A673 (cell line): ENCODE results near the gene ANGPT4. TPM values are rescaled to one million over a fixed set of nuclear protein-coding genes. Genes with fewer than 3 reads are reported as not detected.

Source experiments
- BruUV-seq: library from RNA; stranded (reverse); fragments of 400-500 nt; replicated peaks from 2 replicates; lab custom pipeline; 2021; lab: Mats Ljungman, UMichigan
- CTCF ChIA-PET: fragments of 300-600 bp; sonication (Branson Sonifier 250); formaldehyde crosslinking; loops from one replicate; lab custom pipeline; 2022; ENCODE audit warnings: antibody characterized with exemption; lab: Charles Lee
- POLR2A ChIA-PET: fragments of 300-600 bp; sonication (Branson Sonifier 250); formaldehyde crosslinking; loops from one replicate; lab custom pipeline; 2022; ENCODE audit warnings: antibody characterized with exemption; ENCODE audit not compliant: low non-redundant PET; lab: Charles Lee
- DNase-seq: peaks from one replicate; pipeline ENCODE4 v3.0.0-alpha.2; 2015; ENCODE audit warnings: low spot score
- H3K27ac ChIP-seq: fragments of 200-600 bp; sonication (generic); 2 replicates; pipeline ENCODE4 v1.5.1; 2016; ENCODE audit warnings: mixed run types, low read depth, mild to moderate bottlenecking, mixed read lengths, antibody characterized with exemption, low read length; ENCODE audit not compliant: poor library complexity, severe bottlenecking
- H3K27me3 ChIP-seq: fragments of 200-600 bp; sonication (generic); replicated peaks from 2 replicates; pipeline ENCODE4 v1.6.1; 2017; ENCODE audit warnings: mixed run types, low read depth, mild to moderate bottlenecking, mixed read lengths, antibody characterized with exemption, low read length; ENCODE audit not compliant: insufficient read depth, poor library complexity
- H3K36me3 ChIP-seq: fragments of 200-600 bp; sonication (generic); 2 replicates; pipeline ENCODE4 v1.6.1; 2016; ENCODE audit warnings: mixed run types, mild to moderate bottlenecking, mixed read lengths, antibody characterized with exemption, low read length; ENCODE audit not compliant: insufficient read depth, poor library complexity, severe bottlenecking
- H3K4me1 ChIP-seq: fragments of 200-600 bp; sonication (generic); 2 replicates; pipeline ENCODE4 v1.6.1; 2017; ENCODE audit warnings: mixed run types, mild to moderate bottlenecking, mixed read lengths, antibody characterized with exemption, low read length; ENCODE audit not compliant: insufficient read depth, poor library complexity, severe bottlenecking
- H3K4me3 ChIP-seq: fragments of 200-600 bp; sonication (generic); 2 replicates; pipeline ENCODE4 v1.5.1; 2016; ENCODE audit warnings: low read depth, mixed run types, mild to moderate bottlenecking, mixed read lengths, low read length; ENCODE audit not compliant: poor library complexity, severe bottlenecking
- H3K9me3 ChIP-seq: fragments of 200-600 bp; sonication (generic); 2 replicates; pipeline ENCODE4 v1.6.1; 2016; ENCODE audit warnings: mixed run types, low read depth, mild to moderate bottlenecking, mixed read lengths, antibody characterized with exemption, low read length; ENCODE audit not compliant: poor library complexity, severe bottlenecking
- EZH2 ChIP-seq: fragments of 200-600 bp; sonication (generic); IDR thresholded peaks from 2 replicates; pipeline ENCODE4 v1.6.1; 2017; ENCODE audit warnings: borderline replicate concordance, low read depth, mild to moderate bottlenecking, mixed read lengths, antibody characterized with exemption, low read length; ENCODE audit not compliant: poor library complexity, severe bottlenecking
- intact Hi-C: fragments of 100-400 bp; cut with micrococcal nuclease; formaldehyde crosslinking; loops from one replicate; pipeline ENCODE4 v1.10.0; 2022; ENCODE audit not compliant: unreplicated experiment
- total RNA-seq: library from RNA; stranded (reverse); gene quantifications from 2 replicates; pipeline ENCODE4 v1.2.3, GENCODE V29; 2021
- TF ChIP-seq, protein P1 (sequence below): fragments of 300-800, 200-600 bp; sonication (generic); conservative IDR thresholded peaks from 2 replicates; pipeline ENCODE4 v1.5.1; 2017; ENCODE audit warnings: low read depth, mild to moderate bottlenecking, antibody characterized with exemption, low read length, moderate library complexity, mixed read lengths

Gene ANGPT4
- total RNA-seq, 1 experiment from 2014 or later: not detected

DNA sequence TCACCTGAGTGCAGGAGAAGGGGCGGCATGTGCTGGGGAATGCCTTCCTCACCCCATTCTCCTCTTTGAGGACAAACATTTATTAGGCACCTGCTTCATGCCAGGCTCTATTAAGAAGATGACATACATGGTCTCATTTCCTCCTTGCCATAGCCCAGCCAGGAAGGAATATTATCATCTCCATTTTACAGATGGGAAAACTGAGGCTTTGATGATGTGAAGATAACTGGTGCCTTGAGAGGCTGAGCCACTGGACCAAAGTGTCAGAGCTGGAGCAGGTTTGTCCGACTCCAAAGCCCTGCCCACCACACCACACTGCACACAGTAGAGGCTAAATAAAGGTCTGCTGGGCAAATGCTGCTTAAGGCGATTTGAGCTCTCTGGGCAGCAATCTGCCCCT, 45.4 kb downstream of the ANGPT4 start:
- Histone ChIP-seq H3K4me1 (no peaks in the 10 kb centered on the region), H3K27me3 (no peaks in the 10 kb centered on the region), H3K9me3 (no peaks in the 10 kb centered on the region), H3K4me3 (no peak overlapping the region), H3K27ac (no peak overlapping the region), H3K36me3 (no peaks in the 10 kb centered on the region)
- POLR2A ChIA-PET: no interaction called here
- intact Hi-C loops: no loop called here
- DNase-seq: no peak
- no TSS peak for BruUV-seq
- TF ChIP-seq, protein P1, sequence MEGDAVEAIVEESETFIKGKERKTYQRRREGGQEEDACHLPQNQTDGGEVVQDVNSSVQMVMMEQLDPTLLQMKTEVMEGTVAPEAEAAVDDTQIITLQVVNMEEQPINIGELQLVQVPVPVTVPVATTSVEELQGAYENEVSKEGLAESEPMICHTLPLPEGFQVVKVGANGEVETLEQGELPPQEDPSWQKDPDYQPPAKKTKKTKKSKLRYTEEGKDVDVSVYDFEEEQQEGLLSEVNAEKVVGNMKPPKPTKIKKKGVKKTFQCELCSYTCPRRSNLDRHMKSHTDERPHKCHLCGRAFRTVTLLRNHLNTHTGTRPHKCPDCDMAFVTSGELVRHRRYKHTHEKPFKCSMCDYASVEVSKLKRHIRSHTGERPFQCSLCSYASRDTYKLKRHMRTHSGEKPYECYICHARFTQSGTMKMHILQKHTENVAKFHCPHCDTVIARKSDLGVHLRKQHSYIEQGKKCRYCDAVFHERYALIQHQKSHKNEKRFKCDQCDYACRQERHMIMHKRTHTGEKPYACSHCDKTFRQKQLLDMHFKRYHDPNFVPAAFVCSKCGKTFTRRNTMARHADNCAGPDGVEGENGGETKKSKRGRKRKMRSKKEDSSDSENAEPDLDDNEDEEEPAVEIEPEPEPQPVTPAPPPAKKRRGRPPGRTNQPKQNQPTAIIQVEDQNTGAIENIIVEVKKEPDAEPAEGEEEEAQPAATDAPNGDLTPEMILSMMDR: no peak
- TF ChIP-seq EZH2: no peak
- CTCF ChIA-PET: no interaction called here

- POLR2A ChIA-PET: no interaction called here
Observed at GRCh38 chr20:869606-870005, 46.5 kb downstream of the ANGPT4 start.

GRCh38 chr20:868279-868678, 47.9 kb downstream of the ANGPT4 start:
- H3K27ac ChIP-seq: no peak overlapping the region
- no peak overlapping the region for H3K4me3 ChIP-seq
- POLR2A ChIA-PET: no interaction called here
- intact Hi-C loops: no loop called here
- TF ChIP-seq, protein P1: no peak
- no peak for TF ChIP-seq EZH2
- no peak for DNase-seq
- no peaks in the 10 kb centered on the region for H3K36me3 ChIP-seq
- no peaks in the 10 kb centered on the region for H3K9me3 ChIP-seq
- no peaks in the 10 kb centered on the region for H3K4me1 ChIP-seq
- no TSS peak for BruUV-seq
- H3K27me3 ChIP-seq: no peaks in the 10 kb centered on the region
- CTCF ChIA-PET: no interaction called here

More at GRCh38 chr20:869606-870005, 46.5 kb downstream of the ANGPT4 start:
- no peak overlapping the region for H3K27ac ChIP-seq
- H3K4me1 ChIP-seq: no peaks in the 10 kb centered on the region
- no peak for TF ChIP-seq EZH2
- TF ChIP-seq, protein P1: no peak
- no peaks in the 10 kb centered on the region for H3K9me3 ChIP-seq
- intact Hi-C loops: no loop called here
- no peaks in the 10 kb centered on the region for H3K27me3 ChIP-seq
- H3K36me3 ChIP-seq: no peaks in the 10 kb centered on the region
- no peak overlapping the region for H3K4me3 ChIP-seq
- no peak for DNase-seq
- CTCF ChIA-PET: no interaction called here
- BruUV-seq: no TSS peak
